Hepatocyte (in vitro differentiated cells): Measurements from ENCODE around the gene HES3. TPM values are rescaled to one million over a fixed set of nuclear protein-coding genes. Genes with fewer than 3 reads are reported as not detected.

Experiments
- DNase-seq: peaks from one replicate; pipeline ENCODE4 v3.0.0-alpha.2; 2016; ENCODE audit warnings: low spot score
- H2AFZ ChIP-seq: fragments of 200-600 bp; sonication (generic); 2 replicates; pipeline ENCODE4 v1.6.0; 2016; ENCODE audit warnings: antibody characterized with exemption, mild to moderate bottlenecking
- H3K27ac ChIP-seq: fragments of 200-600 bp; sonication (generic); 2 replicates; pipeline ENCODE4 v1.5.1; 2016; ENCODE audit warnings: mild to moderate bottlenecking
- H3K27me3 ChIP-seq: fragments of 200-600 bp; sonication (generic); 2 replicates; pipeline ENCODE4 v1.6.1; 2016
- H3K36me3 ChIP-seq: fragments of 200-600 bp; sonication (generic); replicated peaks from 2 replicates; pipeline ENCODE4 v1.5.1; 2016; ENCODE audit warnings: low read depth; ENCODE audit not compliant: insufficient read depth
- H3K4me1 ChIP-seq: fragments of 200-600 bp; sonication (generic); 2 replicates; pipeline ENCODE4 v1.5.1; 2016; ENCODE audit warnings: mild to moderate bottlenecking, moderate library complexity; ENCODE audit not compliant: insufficient read depth
- H3K4me2 ChIP-seq: fragments of 200-600 bp; sonication (generic); 2 replicates; pipeline ENCODE4 v1.6.0; 2016
- H3K4me3 ChIP-seq: fragments of 200-600 bp; sonication (generic); 2 replicates; pipeline ENCODE4 v1.5.1; 2016; ENCODE audit warnings: mild to moderate bottlenecking
- H3K79me2 ChIP-seq: fragments of 200-600 bp; sonication (generic); 2 replicates; pipeline ENCODE4 v1.6.0; 2017; ENCODE audit warnings: mild to moderate bottlenecking
- H3K9me2 ChIP-seq: fragments of 200-600 bp; sonication (generic); replicated peaks from 2 replicates; pipeline ENCODE4 v1.6.0; 2017; ENCODE audit warnings: mild to moderate bottlenecking; ENCODE audit not compliant: insufficient read depth
- H3K9me3 ChIP-seq: fragments of 200-600 bp; sonication (generic); 2 replicates; pipeline ENCODE4 v1.5.1; 2016; ENCODE audit warnings: low read depth, mild to moderate bottlenecking
- H4K20me1 ChIP-seq: fragments of 200-600 bp; sonication (generic); 2 replicates; pipeline ENCODE4 v1.6.0; 2016; ENCODE audit warnings: mild to moderate bottlenecking; ENCODE audit not compliant: insufficient read depth, poor library complexity, severe bottlenecking
- EZH2 ChIP-seq: fragments of 200-600 bp; sonication (generic); IDR thresholded peaks from 2 replicates; pipeline ENCODE4 v1.6.1; 2016; ENCODE audit warnings: antibody characterized with exemption, mild to moderate bottlenecking, borderline replicate concordance
- EZH2phosphoT487 ChIP-seq: fragments of 200-600 bp; sonication (generic); IDR thresholded peaks from one replicate; pipeline ENCODE4 v1.6.1; 2018; ENCODE audit warnings: antibody characterized with exemption, mild to moderate bottlenecking, low read depth, moderate library complexity; ENCODE audit not compliant: unreplicated experiment, severe bottlenecking
- WGBS: methylation state at CpG from one replicate; pipeline ENCODE4 v1.1.6; 2016; ENCODE audit warnings: low lambda C conversion rate; ENCODE audit errors: missing lambda C conversion rate; 5-methylcytosine and 5-hydroxymethylcytosine counted together
- polyA plus RNA-seq: library from polyadenylated mRNA; unstranded; fragments of >200 nt; fragmentation: Nextera tagmentation; extraction: Ambion mirVana; gene quantifications from 2 replicates; pipeline ENCODE4 v1.2.1, GENCODE V29; 2016
- total RNA-seq: library from RNA; depleted of rRNA; stranded (reverse); fragments of >200 nt; gene quantifications from 2 replicates; pipeline ENCODE4 v1.2.3, GENCODE V29; 2014
- TF ChIP-seq, protein P1 (sequence below): fragments of 200-600 bp; sonication (generic); IDR thresholded peaks from 2 replicates; pipeline ENCODE4 v1.5.1; 2016; ENCODE audit warnings: antibody characterized with exemption, mild to moderate bottlenecking; ENCODE audit not compliant: poor library complexity

HES3 gene
- total and polyA plus RNA-seq, 2 experiments from 2014 or later: not detected

DNA sequence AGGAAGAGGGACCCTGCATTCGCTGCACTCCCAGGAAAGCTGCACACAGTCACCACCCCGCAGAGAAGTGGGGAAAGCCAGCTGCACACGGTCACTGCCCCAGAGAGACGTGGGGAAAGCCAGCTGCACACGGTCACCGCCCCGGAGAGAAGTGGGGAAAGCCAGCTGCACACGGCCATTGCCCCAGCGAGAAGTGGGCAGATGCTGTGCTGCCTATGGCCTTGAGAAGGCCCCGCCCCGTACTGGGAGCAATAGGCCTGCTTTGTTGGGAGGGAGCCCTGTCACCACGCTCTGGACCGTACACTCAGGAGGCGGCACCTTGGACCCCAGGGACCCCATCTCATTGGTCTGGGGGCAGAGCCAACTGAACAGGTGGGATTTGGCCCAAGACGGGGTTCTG lies 21.2 kb downstream of the HES3 start:
- Histone ChIP-seq H3K79me2 (no peaks in the 10 kb centered on the region), H4K20me1 (no peaks in the 10 kb centered on the region), H3K4me3 (no peak overlapping the region), H3K36me3 (no peaks in the 10 kb centered on the region), H3K9me2 (no peaks in the 10 kb centered on the region), H3K4me1 (peaks cover 17% of the 10 kb centered on the region), H3K27ac (no peak overlapping the region), H3K4me2 (no peak overlapping the region), H2AFZ (no peak overlapping the region), H3K27me3 (no peaks in the 10 kb centered on the region), H3K9me3 (no peaks in the 10 kb centered on the region)
- 91% methylated on average over 15 of the region's 15 CpGs for WGBS
- no peak for DNase-seq
- TF ChIP-seq EZH2 (no peak), EZH2phosphoT487 (no peak)
- TF ChIP-seq, protein P1, sequence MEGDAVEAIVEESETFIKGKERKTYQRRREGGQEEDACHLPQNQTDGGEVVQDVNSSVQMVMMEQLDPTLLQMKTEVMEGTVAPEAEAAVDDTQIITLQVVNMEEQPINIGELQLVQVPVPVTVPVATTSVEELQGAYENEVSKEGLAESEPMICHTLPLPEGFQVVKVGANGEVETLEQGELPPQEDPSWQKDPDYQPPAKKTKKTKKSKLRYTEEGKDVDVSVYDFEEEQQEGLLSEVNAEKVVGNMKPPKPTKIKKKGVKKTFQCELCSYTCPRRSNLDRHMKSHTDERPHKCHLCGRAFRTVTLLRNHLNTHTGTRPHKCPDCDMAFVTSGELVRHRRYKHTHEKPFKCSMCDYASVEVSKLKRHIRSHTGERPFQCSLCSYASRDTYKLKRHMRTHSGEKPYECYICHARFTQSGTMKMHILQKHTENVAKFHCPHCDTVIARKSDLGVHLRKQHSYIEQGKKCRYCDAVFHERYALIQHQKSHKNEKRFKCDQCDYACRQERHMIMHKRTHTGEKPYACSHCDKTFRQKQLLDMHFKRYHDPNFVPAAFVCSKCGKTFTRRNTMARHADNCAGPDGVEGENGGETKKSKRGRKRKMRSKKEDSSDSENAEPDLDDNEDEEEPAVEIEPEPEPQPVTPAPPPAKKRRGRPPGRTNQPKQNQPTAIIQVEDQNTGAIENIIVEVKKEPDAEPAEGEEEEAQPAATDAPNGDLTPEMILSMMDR: no peak

DNA sequence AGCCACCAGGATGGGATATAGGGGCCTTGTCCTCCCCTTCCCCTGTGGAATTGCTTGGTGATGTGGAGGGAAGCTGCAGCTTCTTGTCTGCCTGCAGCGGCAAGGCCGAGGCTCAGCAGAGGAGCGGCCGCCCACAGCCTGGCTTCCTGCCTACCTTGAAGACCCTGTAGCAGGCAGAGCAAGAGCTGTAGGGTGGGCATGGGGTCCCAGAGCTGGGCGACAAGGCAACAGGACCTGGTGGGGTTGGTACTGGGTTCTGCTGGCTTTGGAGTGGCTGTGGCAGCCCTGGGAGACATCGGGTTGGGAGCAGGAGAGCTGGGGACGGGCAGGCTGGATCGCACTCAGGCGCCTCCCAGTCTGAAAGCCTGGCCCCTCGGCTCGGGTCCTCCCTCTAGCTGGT lies 22.7 kb downstream of the HES3 start:
- no peak overlapping the region for H3K4me3 ChIP-seq
- H3K27ac ChIP-seq: no peak overlapping the region
- no peak for TF ChIP-seq EZH2
- TF ChIP-seq EZH2phosphoT487: no peak
- no peaks in the 10 kb centered on the region for H3K9me2 ChIP-seq
- no peak for DNase-seq
- 96% methylated on average over 11 of the region's 11 CpGs for WGBS
- no peaks in the 10 kb centered on the region for H3K79me2 ChIP-seq
- H3K27me3 ChIP-seq: no peaks in the 10 kb centered on the region
- H3K4me1 ChIP-seq: peaks cover 29% of the 10 kb centered on the region
- H2AFZ ChIP-seq: no peak overlapping the region
- no peaks in the 10 kb centered on the region for H4K20me1 ChIP-seq
- H3K4me2 ChIP-seq: no peak overlapping the region
- no peaks in the 10 kb centered on the region for H3K9me3 ChIP-seq
- no peaks in the 10 kb centered on the region for H3K36me3 ChIP-seq

DNA sequence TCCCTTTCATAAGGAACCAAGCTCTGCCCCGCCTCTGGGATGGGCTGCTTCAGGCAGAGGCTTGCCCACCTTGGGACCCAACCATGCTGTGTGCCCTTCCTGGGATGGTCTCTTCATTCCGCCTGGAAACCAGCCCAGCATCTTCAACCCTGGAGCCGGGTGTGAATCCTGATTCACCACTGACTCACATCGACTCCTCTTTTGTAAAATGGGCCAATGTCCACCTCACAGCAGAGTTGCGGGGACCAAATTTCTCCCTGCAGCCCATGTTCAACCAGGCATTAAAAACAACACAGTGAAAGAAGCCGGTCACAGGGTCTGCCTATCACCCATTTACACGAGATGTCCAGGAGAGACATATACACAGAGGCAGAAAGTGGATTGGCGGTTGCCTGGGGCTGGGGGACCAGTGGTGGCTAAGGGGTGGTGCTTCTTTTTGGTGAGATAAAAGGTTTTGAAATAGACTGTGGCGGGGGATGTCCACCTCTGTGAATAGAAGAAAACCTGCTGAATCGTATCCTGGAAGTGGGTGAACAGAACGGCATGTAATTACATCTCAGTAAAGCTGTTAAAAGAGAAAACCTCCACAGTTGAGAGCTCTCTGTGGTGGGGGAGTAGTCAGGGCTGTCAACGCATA lies 23.8 kb downstream of the HES3 start:
- H3K4me1 ChIP-seq: peaks cover 28% of the 10 kb centered on the region
- no peaks in the 10 kb centered on the region for H3K36me3 ChIP-seq
- no peak overlapping the region for H3K4me3 ChIP-seq
- no peaks in the 10 kb centered on the region for H3K79me2 ChIP-seq
- no peaks in the 10 kb centered on the region for H3K27me3 ChIP-seq
- TF ChIP-seq, protein P1: no peak
- TF ChIP-seq EZH2phosphoT487 (no peak), EZH2 (no peak)
- no peak overlapping the region for H3K4me2 ChIP-seq
- no peaks in the 10 kb centered on the region for H4K20me1 ChIP-seq
- H2AFZ ChIP-seq: no peak overlapping the region
- no peaks in the 10 kb centered on the region for H3K9me2 ChIP-seq
- no peak for DNase-seq
- H3K27ac ChIP-seq: no peak overlapping the region
- no peaks in the 10 kb centered on the region for H3K9me3 ChIP-seq
- 84% methylated on average over 12 of the region's 12 CpGs for WGBS

DNA sequence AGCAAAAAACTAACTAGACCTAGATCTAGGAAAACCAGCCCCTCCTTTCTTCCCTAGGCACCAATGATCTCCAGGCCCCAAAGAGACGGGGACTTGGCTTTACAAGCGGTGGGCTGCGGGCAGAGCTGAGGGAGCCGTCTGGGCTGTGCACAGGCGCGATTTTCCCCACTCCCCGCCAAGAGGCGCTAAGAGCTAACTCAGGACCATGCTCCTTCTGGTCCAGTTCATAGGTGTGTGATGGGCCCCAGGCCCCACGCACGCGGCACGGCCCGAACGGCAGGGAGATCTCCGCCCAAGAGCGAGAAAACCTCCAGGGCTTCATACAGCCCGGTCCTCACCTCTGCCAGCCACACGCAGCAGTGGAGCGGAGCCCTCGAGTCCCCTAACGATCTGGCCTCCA lies 24.4 kb downstream of the HES3 start:
- Histone ChIP-seq H3K4me3 (no peak overlapping the region), H3K36me3 (no peaks in the 10 kb centered on the region), H3K4me1 (peaks cover 32% of the 10 kb centered on the region), H3K4me2 (no peak overlapping the region), H3K9me2 (no peaks in the 10 kb centered on the region), H3K79me2 (no peaks in the 10 kb centered on the region), H3K9me3 (no peaks in the 10 kb centered on the region), H2AFZ (no peak overlapping the region), H3K27ac (no peak overlapping the region), H3K27me3 (no peaks in the 10 kb centered on the region), H4K20me1 (no peaks in the 10 kb centered on the region)
- WGBS: 80% methylated on average over 21 of the region's 21 CpGs
- DNase-seq: no peak
- TF ChIP-seq, protein P1: no peak
- TF ChIP-seq EZH2phosphoT487 (no peak), EZH2 (no peak)
